HepG2 (cell line): Measurements from ENCODE around the gene UBL5. TPM values are rescaled to one million over a fixed set of nuclear protein-coding genes. Genes with fewer than 3 reads are reported as not detected.
A peak's percentile ranks its signal among the peaks of the same experiment; 100 is the strongest.

Experiments used
- BORCS8-MEF2B ChIP-seq: sonication (generic); formaldehyde crosslinking; IDR thresholded peaks from 2 replicates; pipeline ENCODE4 v1.8.0; 2022; ENCODE audit warnings: mild to moderate bottlenecking, missing genetic modification reagents
- EZH2 ChIP-seq: conservative IDR thresholded peaks from 2 replicates; pipeline ENCODE4 v1.6.1; 2012; ENCODE audit warnings: mild to moderate bottlenecking, low read depth, low read length, moderate library complexity
- IRX3 ChIP-seq: sonication (generic); formaldehyde crosslinking; IDR thresholded peaks from 2 replicates; pipeline ENCODE4 v1.8.1; 2023; ENCODE audit warnings: mild to moderate bottlenecking, low read depth, missing genetic modification reagents, borderline replicate concordance
- KLF6 ChIP-seq: IDR thresholded peaks from 2 replicates; pipeline ENCODE4 v1.8.0; 2016; ENCODE audit warnings: missing biosample characterization, missing genetic modification reagents
- PHF5A ChIP-seq: IDR thresholded peaks from one replicate; pipeline ENCODE4 v1.6.1; 2018; ENCODE audit warnings: low read depth, missing genetic modification reagents; ENCODE audit not compliant: unreplicated experiment
- SNAPC2 ChIP-seq: sonication (generic); formaldehyde crosslinking; IDR thresholded peaks from 2 replicates; pipeline ENCODE4 v1.8.1; 2022; ENCODE audit warnings: mild to moderate bottlenecking, missing genetic modification reagents
- SP140L ChIP-seq: sonication (generic); formaldehyde crosslinking; IDR thresholded peaks from 2 replicates; pipeline ENCODE4 v1.4.0; 2020; ENCODE audit warnings: missing genetic modification reagents, borderline replicate concordance
- ZBTB1 ChIP-seq: sonication (generic); formaldehyde crosslinking; IDR thresholded peaks from 2 replicates; pipeline ENCODE4 v1.4.0; 2020; ENCODE audit warnings: missing genetic modification reagents, borderline replicate concordance
- ZFP37 ChIP-seq: sonication (generic); formaldehyde crosslinking; IDR thresholded peaks from 2 replicates; pipeline ENCODE4 v1.4.0; 2020; ENCODE audit warnings: missing genetic modification reagents, borderline replicate concordance
- ZNF205 ChIP-seq: IDR thresholded peaks from 2 replicates; pipeline ENCODE4 v1.6.1; 2018; ENCODE audit warnings: missing biosample characterization, missing genetic modification reagents
- ZNF329 ChIP-seq: sonication (generic); formaldehyde crosslinking; IDR thresholded peaks from 2 replicates; pipeline ENCODE4 v1.9.0; 2021; ENCODE audit warnings: low read depth, mild to moderate bottlenecking, missing genetic modification reagents
- ZNF678 ChIP-seq: sonication (generic); formaldehyde crosslinking; IDR thresholded peaks from 2 replicates; pipeline ENCODE4 v1.4.0; 2020; ENCODE audit warnings: mild to moderate bottlenecking, missing genetic modification reagents
- ZNF713 ChIP-seq: sonication (generic); formaldehyde crosslinking; IDR thresholded peaks from 2 replicates; pipeline ENCODE4 v1.4.0; 2020; ENCODE audit warnings: mild to moderate bottlenecking, missing genetic modification reagents
- ZNF781 ChIP-seq: sonication (generic); formaldehyde crosslinking; IDR thresholded peaks from 2 replicates; pipeline ENCODE4 v1.5.1; 2020; ENCODE audit warnings: borderline replicate concordance, mild to moderate bottlenecking, missing genetic modification reagents; ENCODE audit errors: not compliant biosample characterization
- polyA plus RNA-seq, 8 experiments: library from polyadenylated mRNA; depleted of rRNA in 3 of 8; stranded (reverse) in 7 of 8; unstranded in 1 of 8; fragments of >200 nt; fragmentation: Illumina TruSeq in 4 of 8; extraction: Trizol in 4 of 8; gene quantifications; 2 replicates each; pipeline versions ENCODE4 v1.2.1 to v1.2.3, GENCODE V29; 2011 to 2016; ENCODE audit warnings: low read depth in 4 of 8, missing spikeins in 1 of 8, mixed read lengths in 1 of 8; ENCODE audit not compliant: insufficient read depth in 1 of 8
- total RNA-seq, 5 experiments: library from RNA; depleted of rRNA; stranded (reverse); fragments of >200 nt; fragmentation: Illumina TruSeq; extraction: Trizol; gene quantifications; 2 replicates each; pipeline ENCODE4 v1.2.3, GENCODE V29; 2016; ENCODE audit warnings: low read depth in 1 of 5
- TF ChIP-seq, protein P1 (sequence below): IDR thresholded peaks from 2 replicates; pipeline ENCODE4 v1.6.1; 2016; ENCODE audit warnings: mild to moderate bottlenecking, missing biosample characterization, missing genetic modification reagents
- TF ChIP-seq, protein P2 (sequence below): sonication (generic); formaldehyde crosslinking; IDR thresholded peaks from 2 replicates; pipeline ENCODE4 v1.8.0; 2022; ENCODE audit warnings: mild to moderate bottlenecking, missing genetic modification reagents; ENCODE audit not compliant: insufficient replicate concordance
- TF ChIP-seq, protein P3 (sequence below): sonication (generic); formaldehyde crosslinking; IDR thresholded peaks from 2 replicates; pipeline ENCODE4 v1.4.0; 2020; ENCODE audit warnings: missing genetic modification reagents
- TF ChIP-seq, protein P4 (sequence below): IDR thresholded peaks from 2 replicates; pipeline ENCODE4 v1.6.1; 2018; ENCODE audit warnings: missing genetic modification reagents, mild to moderate bottlenecking, missing compliant biosample characterization
- TF ChIP-seq, protein P5 (sequence below): sonication (generic); formaldehyde crosslinking; IDR thresholded peaks from 2 replicates; pipeline ENCODE4 v1.4.0; 2020; ENCODE audit warnings: missing genetic modification reagents
- TF ChIP-seq, protein P6 (sequence below): sonication (generic); formaldehyde crosslinking; conservative IDR thresholded peaks from 2 replicates; pipeline ENCODE4 v1.8.0; 2022; ENCODE audit warnings: low read depth, missing genetic modification reagents

Gene UBL5
- total and polyA plus RNA-seq, 2 of the 13 experiments (the other 11 are each of a cell fraction or from before 2014, with no cell fraction given), result 373 to 487 TPM

DNA sequence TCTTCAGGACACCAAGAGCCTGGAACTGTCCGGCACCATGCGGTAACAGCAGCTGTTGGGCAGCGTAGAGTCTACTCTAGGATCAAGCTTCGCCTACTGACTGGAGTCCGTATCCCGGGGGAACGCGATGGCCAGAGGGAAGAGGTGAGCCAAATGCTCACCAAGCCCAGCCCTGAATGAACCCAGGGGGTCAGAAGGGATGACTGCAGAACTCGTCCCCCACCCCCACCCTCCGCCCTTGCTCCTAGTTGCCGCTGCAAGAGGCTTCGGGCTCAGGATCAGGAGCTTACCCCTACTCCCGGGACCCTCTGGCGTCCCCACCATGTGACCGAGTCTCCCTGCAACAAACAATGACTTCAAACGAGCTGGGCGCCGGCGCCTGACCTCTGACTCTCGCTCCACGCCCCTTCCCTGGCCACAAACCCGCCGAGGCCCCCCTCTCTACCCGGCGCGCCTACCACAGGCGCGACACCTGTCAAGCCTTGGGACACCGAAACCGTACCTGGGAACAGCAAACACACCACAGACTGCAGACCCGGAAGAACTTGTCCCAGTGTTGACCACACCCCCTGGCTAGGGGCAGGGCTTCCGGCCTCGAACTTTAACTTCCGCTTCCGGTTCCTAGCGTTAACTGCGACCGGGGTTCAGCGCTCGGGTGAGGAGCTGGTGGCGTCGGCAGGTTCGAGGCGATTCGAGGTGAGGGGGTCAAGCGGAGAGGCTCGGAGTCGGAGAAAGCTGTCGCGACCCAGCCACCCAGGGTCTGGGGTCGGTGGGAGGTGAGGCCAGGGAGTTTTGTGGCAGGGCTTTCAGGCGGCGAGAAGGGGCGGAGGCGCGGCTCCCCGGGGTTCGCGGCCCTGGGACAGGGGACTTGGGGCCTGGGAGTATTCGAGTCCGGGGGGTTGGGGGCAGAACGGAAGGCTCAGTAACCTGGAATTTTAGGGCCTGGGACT, at the start of gene UBL5 (continued):
- no peak for TF ChIP-seq ZBTB1
- TF ChIP-seq ZNF329, result no peak
- no peak; the same call in 1 of the 2 replicates for TF ChIP-seq ZNF678 (CRISPR knock-in tag)
- TF ChIP-seq IRX3 (CRISPR knock-in tag), result no peak
- no peak for TF ChIP-seq ZFP37
- TF ChIP-seq, protein P1, sequence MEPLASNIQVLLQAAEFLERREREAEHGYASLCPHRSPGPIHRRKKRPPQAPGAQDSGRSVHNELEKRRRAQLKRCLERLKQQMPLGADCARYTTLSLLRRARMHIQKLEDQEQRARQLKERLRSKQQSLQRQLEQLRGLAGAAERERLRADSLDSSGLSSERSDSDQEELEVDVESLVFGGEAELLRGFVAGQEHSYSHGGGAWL (CRISPR knock-in tag), result no peak
- TF ChIP-seq, protein P2, sequence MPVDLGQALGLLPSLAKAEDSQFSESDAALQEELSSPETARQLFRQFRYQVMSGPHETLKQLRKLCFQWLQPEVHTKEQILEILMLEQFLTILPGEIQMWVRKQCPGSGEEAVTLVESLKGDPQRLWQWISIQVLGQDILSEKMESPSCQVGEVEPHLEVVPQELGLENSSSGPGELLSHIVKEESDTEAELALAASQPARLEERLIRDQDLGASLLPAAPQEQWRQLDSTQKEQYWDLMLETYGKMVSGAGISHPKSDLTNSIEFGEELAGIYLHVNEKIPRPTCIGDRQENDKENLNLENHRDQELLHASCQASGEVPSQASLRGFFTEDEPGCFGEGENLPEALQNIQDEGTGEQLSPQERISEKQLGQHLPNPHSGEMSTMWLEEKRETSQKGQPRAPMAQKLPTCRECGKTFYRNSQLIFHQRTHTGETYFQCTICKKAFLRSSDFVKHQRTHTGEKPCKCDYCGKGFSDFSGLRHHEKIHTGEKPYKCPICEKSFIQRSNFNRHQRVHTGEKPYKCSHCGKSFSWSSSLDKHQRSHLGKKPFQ (CRISPR knock-in tag), result peak; percentile 58
- no peak for TF ChIP-seq SP140L (CRISPR knock-in tag)
- TF ChIP-seq, protein P3, sequence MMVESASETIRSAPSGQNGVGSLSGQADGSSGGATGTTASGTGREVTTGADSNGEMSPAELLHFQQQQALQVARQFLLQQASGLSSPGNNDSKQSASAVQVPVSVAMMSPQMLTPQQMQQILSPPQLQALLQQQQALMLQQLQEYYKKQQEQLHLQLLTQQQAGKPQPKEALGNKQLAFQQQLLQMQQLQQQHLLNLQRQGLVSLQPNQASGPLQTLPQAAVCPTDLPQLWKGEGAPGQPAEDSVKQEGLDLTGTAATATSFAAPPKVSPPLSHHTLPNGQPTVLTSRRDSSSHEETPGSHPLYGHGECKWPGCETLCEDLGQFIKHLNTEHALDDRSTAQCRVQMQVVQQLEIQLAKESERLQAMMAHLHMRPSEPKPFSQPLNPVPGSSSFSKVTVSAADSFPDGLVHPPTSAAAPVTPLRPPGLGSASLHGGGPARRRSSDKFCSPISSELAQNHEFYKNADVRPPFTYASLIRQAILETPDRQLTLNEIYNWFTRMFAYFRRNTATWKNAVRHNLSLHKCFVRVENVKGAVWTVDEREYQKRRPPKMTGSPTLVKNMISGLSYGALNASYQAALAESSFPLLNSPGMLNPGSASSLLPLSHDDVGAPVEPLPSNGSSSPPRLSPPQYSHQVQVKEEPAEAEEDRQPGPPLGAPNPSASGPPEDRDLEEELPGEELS, result peak; percentile 52; the same call in 1 of the 2 replicates
- TF ChIP-seq EZH2, result no peak
- no peak for TF ChIP-seq SNAPC2 (CRISPR knock-in tag)
- no peak; the same call in 1 of the 2 replicates for TF ChIP-seq KLF6
- TF ChIP-seq, protein P4, sequence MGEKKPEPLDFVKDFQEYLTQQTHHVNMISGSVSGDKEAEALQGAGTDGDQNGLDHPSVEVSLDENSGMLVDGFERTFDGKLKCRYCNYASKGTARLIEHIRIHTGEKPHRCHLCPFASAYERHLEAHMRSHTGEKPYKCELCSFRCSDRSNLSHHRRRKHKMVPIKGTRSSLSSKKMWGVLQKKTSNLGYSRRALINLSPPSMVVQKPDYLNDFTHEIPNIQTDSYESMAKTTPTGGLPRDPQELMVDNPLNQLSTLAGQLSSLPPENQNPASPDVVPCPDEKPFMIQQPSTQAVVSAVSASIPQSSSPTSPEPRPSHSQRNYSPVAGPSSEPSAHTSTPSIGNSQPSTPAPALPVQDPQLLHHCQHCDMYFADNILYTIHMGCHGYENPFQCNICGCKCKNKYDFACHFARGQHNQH (CRISPR knock-in tag), result no peak; the same call in none of the 2 replicates
- peak; percentile 61 for TF ChIP-seq ZNF781
- TF ChIP-seq ZNF713 (CRISPR knock-in tag), result 0 out of 2 replicates have a peak, but pooled peaks have one; percentile 65
- TF ChIP-seq BORCS8-MEF2B (CRISPR knock-in tag), result 0 out of 2 replicates have a peak, but pooled peaks have one; percentile 32
- TF ChIP-seq PHF5A (CRISPR knock-in tag), result no peak
- TF ChIP-seq, protein P5, sequence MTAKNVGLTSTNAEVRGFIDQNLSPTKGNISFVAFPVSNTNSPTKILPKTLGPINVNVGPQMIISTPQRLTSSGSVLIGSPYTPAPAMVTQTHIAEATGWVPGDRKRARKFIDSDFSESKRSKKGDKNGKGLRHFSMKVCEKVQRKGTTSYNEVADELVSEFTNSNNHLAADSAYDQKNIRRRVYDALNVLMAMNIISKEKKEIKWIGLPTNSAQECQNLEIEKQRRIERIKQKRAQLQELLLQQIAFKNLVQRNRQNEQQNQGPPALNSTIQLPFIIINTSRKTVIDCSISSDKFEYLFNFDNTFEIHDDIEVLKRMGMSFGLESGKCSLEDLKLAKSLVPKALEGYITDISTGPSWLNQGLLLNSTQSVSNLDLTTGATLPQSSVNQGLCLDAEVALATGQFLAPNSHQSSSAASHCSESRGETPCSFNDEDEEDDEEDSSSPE (CRISPR knock-in tag), result peak; percentile 70
- 0 out of 2 replicates have a peak, but pooled peaks have one; percentile 43 for TF ChIP-seq ZNF205 (CRISPR knock-in tag)
- TF ChIP-seq, protein P6, sequence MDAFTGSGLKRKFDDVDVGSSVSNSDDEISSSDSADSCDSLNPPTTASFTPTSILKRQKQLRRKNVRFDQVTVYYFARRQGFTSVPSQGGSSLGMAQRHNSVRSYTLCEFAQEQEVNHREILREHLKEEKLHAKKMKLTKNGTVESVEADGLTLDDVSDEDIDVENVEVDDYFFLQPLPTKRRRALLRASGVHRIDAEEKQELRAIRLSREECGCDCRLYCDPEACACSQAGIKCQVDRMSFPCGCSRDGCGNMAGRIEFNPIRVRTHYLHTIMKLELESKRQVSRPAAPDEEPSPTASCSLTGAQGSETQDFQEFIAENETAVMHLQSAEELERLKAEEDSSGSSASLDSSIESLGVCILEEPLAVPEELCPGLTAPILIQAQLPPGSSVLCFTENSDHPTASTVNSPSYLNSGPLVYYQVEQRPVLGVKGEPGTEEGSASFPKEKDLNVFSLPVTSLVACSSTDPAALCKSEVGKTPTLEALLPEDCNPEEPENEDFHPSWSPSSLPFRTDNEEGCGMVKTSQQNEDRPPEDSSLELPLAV, result no peak
